OCI-M2 (cell line): ENCODE results near the gene DRAP1.
A peak's percentile ranks its signal among the peaks of the same experiment; 100 is the strongest.

Experiments used
- DNase-seq: peaks from one replicate; lab custom pipeline; 2025; ENCODE audit not compliant: unreplicated experiment; lab: John Stamatoyannopoulos, UW

DRAP1 gene

GRCh38 chr11:65919141-65919572, at the start of gene DRAP1:
Gene DRAP1, plus strand, starts transcription at chr11:65919426. Its CDS starts 76 bp downstream, at chr11:65919502.
- peak; percentile 68 for DNase-seq

- no peak for DNase-seq
Measured at GRCh38 chr11:65869643-65870306, 49.5 kb upstream of the DRAP1 start.

GRCh38 chr11:65870307-65870658, 48.9 kb upstream of the DRAP1 start:
- DNase-seq: no peak

GRCh38 chr11:65870706-65871681, 48.2 kb upstream of the DRAP1 start:
- DNase-seq: no peak

GRCh38 chr11:65871811-65872548, 47.2 kb upstream of the DRAP1 start:
- no peak for DNase-seq

- no peak for DNase-seq
Measured at GRCh38 chr11:65872586-65873317, 46.5 kb upstream of the DRAP1 start, which contains the start of gene EFEMP2. Gene EFEMP2, minus strand, starts transcription at chr11:65872800. Its CDS starts 446 bp downstream, at chr11:65872354.

- peak; percentile 77 for DNase-seq
Measured at GRCh38 chr11:65873318-65874156, 45.7 kb upstream of the DRAP1 start.

- DNase-seq: no peak
Measured at GRCh38 chr11:65879617-65880016, 39.6 kb upstream of the DRAP1 start, which contains the start of gene CTSW. Gene CTSW, plus strand, starts transcription at chr11:65879837. Its CDS starts 18 bp downstream, at chr11:65879855.

GRCh38 chr11:65880027-65880426, 39.2 kb upstream of the DRAP1 start:
- no peak for DNase-seq

- DNase-seq: no peak
Measured at GRCh38 chr11:65880844-65881421, 38.3 kb upstream of the DRAP1 start.

- no peak for DNase-seq
Measured at GRCh38 chr11:65882120-65883057, 36.8 kb upstream of the DRAP1 start.

- no peak for DNase-seq
Measured at GRCh38 chr11:65883058-65883761, 36.0 kb upstream of the DRAP1 start.

- DNase-seq: no peak
Measured at GRCh38 chr11:65883786-65884715, 35.2 kb upstream of the DRAP1 start.

GRCh38 chr11:65884716-65885092, 34.5 kb upstream of the DRAP1 start:
- no peak for DNase-seq

GRCh38 chr11:65885231-65885630, 34.0 kb upstream of the DRAP1 start:
- no peak for DNase-seq

GRCh38 chr11:65885808-65886536, 33.3 kb upstream of the DRAP1 start:
- DNase-seq: no peak
